ENCODE measurements around the gene C11orf65.

DNA sequence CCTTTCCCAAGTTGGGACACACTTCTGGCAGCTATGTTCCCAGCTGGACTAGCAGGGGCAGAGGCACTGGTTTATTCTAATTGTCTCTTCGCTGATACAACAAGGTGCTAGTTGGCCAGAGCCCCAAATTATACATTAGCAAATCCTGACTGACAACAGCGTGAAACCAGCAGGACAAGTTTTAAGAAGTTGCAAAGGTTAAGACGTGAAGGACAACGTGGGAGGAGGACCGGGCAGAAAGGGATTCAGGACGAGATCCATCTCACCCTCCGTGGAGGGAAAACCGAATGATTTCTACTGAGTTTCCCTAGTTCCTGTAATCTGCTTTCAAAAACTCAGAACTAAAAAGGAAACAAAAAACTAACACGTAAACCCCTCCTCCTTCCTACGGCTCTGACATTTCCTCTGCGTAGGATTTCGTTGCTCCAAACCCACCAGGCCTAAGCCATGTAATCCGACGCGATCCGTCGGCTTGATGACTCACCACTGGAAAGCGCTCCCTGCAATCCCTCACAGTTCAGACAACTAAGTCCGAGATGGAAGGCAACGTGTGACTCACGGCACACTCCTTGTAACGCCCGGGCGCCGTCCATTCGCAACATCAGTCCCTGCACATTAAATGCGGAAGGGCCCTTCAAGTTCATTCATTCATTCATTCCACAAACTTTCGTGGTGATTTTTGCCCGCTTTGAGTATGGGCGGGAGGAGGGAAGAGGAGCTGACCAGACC, 30.2 kb upstream of the C11orf65 start:
- TF ChIP-seq POLR2A (IDR thresholded peaks at IDR 0.05) = peak; percentile 10 to 93
- TF ChIP-seq, protein P1, sequence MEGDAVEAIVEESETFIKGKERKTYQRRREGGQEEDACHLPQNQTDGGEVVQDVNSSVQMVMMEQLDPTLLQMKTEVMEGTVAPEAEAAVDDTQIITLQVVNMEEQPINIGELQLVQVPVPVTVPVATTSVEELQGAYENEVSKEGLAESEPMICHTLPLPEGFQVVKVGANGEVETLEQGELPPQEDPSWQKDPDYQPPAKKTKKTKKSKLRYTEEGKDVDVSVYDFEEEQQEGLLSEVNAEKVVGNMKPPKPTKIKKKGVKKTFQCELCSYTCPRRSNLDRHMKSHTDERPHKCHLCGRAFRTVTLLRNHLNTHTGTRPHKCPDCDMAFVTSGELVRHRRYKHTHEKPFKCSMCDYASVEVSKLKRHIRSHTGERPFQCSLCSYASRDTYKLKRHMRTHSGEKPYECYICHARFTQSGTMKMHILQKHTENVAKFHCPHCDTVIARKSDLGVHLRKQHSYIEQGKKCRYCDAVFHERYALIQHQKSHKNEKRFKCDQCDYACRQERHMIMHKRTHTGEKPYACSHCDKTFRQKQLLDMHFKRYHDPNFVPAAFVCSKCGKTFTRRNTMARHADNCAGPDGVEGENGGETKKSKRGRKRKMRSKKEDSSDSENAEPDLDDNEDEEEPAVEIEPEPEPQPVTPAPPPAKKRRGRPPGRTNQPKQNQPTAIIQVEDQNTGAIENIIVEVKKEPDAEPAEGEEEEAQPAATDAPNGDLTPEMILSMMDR (IDR thresholded peaks at IDR 0.05) = no peak
